Measurements from ENCODE around the gene NBAS.

The NBAS gene

DNA sequence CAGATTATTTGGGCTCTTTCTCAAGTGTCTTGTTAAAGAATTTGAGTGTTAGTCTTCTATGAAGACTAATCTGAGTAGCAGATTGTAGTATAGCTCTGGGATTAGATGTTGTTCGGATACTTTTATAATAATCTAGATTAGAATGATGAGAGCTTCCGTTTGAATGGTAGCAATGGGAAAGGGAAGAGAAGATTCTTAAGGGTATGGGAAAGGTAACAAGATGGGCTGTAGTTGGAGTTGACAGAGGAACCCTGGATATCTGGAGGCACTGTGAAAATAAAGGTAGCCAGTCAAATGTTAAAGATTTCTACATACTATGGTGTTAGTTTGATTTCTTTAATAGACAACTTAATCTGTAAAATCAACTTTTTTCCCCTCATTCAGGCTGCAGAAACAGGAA is 35.2 kb upstream of the NBAS start:
- TF ChIP-seq, protein P1, sequence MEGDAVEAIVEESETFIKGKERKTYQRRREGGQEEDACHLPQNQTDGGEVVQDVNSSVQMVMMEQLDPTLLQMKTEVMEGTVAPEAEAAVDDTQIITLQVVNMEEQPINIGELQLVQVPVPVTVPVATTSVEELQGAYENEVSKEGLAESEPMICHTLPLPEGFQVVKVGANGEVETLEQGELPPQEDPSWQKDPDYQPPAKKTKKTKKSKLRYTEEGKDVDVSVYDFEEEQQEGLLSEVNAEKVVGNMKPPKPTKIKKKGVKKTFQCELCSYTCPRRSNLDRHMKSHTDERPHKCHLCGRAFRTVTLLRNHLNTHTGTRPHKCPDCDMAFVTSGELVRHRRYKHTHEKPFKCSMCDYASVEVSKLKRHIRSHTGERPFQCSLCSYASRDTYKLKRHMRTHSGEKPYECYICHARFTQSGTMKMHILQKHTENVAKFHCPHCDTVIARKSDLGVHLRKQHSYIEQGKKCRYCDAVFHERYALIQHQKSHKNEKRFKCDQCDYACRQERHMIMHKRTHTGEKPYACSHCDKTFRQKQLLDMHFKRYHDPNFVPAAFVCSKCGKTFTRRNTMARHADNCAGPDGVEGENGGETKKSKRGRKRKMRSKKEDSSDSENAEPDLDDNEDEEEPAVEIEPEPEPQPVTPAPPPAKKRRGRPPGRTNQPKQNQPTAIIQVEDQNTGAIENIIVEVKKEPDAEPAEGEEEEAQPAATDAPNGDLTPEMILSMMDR (conservative IDR thresholded peaks at IDR 0.05) = no peak
- no peak overlapping the region for H3K27ac ChIP-seq

DNA sequence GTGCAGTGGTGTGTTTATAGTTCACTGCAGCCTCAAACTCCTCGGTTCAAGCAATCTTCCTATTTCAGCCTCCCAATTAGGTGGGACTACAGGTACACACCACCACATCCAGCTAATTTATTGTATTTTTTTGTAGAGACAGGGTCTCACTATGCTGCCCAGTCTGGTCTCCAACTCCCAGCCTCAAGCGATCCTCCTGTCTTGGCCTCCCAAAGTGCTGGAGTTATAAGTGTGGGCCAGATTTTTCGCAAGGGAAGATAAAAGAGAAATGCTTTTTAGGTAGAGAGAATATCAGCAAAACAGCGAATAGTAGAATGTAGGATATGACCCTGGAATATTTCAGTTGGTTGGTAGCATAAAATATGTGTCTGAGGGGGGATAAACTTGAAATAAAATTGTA is 34.8 kb upstream of the NBAS start:
- no peak overlapping the region for H3K27ac ChIP-seq
- TF ChIP-seq, protein P1 (conservative IDR thresholded peaks at IDR 0.05) = no peak

DNA sequence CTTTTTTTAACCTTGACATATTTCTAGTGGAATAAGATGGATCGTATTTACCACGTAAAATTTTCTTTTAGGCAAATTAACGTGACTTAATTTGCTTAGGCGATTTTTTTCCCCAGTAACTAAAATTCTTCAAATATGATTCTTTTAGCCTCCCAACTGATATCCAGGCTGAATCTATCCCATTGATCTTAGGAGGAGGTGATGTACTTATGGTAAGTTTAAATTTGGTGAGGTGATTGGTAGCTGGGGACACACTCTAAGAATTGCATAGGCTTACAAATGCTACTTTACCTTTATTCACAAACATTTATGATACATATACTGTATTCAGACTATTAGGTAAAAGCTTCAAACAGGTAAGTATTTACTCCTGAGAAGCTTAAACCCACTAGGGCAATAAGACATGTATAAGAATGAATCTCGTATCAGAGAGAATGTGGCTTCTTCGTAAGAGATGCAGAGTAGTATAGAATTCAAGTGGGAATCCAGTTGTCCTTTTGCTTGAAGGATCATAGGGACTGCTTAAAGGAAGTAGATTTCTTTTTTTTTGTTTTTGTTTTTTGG is 34.3 kb upstream of the NBAS start:
- TF ChIP-seq, protein P1 (conservative IDR thresholded peaks at IDR 0.05) = no peak
- H3K27ac ChIP-seq = no peak overlapping the region

DNA sequence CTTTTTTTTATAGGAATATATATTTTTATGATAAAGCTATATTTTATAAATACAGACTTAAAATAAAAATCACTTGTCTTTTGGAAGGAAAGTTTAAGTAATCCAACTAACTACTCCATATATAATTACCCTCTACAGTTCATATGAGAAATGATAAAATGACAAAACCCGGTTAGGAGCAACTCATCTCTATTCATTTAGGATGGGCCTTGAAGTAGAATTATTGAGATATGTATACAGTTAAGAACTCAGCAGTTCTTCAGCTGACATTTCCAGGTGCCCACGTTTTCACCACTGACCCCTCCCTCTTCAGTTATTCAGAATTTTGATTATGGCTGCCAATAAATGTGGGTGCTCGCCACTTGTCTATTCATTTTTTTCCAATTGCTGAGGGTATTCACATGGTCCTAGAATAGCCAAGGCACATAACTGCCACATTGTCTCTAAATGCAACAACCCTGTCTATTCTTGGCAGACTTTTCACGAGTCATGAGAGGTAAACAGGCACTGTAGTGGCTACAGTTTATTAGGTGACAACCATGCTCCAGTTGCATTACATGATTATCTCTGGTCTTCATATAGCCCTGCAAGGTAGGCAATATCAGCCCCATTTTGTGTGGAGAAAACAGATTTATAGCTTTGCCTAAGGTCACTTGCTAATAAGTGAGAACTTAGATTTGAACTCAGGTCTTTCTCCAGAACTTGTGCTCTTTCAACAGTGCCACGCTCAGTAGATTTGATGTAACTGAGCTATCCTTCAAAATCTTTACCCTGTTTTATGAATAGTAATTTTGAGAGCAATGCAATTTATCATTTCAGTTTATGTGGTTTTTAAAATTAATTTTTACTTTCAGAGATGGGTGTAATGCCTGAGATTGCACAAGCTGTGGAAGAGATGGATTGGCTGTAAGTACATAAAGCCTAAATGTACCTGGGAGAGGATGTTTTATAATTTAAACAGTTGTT is 33.4 kb upstream of the NBAS start:
- H3K27ac ChIP-seq = no peak overlapping the region
- TF ChIP-seq, protein P1 (conservative IDR thresholded peaks at IDR 0.05) = no peak

DNA sequence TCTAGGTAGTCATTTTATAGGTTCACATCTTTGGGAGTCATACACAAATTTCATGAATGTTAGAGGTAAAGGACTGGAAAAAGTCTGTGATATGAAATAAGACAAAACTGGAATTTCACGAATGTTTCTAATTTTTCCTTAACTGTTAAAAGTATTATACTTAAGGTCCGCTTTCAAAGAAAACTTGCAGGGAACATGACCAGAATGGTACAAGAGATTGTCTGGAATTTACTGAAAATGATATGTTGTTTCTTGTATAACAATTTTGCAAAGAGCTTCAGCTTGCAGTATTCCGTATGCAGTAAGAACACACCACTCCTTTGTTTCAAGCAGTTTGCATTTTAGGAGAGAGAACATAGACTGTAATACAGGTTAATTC is 32.2 kb upstream of the NBAS start:
- TF ChIP-seq, protein P1 (conservative IDR thresholded peaks at IDR 0.05) = no peak

DNA sequence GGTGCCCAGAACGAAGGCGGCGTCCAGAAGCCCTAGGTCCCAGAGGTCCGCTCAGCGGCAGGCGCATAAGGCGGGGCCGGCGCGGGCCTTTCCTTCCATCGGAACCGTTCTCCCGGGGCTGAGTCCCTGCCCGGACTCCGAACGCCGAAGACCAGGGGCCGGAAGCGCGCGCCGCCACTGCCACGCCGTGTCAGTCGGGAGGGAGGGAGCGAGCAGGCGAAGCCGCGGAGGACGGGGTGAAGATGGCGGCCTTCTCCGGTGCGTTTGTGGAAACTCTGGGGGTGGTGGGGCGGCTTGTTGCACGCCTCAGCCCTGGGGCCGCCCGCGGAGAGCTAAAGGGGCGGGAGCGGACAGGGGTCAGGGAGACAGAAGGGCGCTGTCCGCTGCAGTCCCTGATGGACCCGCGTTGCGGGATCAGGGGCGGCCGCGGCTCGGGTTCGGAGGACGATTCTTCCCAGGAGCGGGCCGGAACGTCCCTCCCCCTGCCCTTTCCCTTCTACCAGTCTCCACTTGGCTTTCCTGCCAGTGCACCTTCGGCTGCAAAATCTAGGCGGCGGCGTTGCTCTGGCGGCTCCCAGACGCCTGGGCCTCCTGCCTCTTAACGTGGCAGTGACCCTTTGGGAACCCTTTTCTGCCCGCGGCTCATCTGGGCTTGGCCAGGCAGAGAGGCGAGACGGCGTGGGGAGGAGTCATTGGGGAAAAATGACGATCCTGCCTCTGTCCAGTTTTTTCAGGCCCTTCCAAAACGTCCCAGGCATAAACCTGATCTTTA is 30.7 kb upstream of the NBAS start, which contains the start of gene DDX1:
Gene DDX1, plus strand, starts transcription at position 177 of the 772 bp plus-strand sequence. Its CDS starts 66 bp downstream, at position 243.
- H3K27ac ChIP-seq = peak within 1 kb of the TSS; percentile 95
- TF ChIP-seq, protein P1 (conservative IDR thresholded peaks at IDR 0.05) = no peak

More for the DNA sequence above, 32.2 kb upstream of the NBAS start:
- H3K27ac ChIP-seq = peak overlapping the region; percentile 95; the same call in 1 of the 2 replicates

DNA sequence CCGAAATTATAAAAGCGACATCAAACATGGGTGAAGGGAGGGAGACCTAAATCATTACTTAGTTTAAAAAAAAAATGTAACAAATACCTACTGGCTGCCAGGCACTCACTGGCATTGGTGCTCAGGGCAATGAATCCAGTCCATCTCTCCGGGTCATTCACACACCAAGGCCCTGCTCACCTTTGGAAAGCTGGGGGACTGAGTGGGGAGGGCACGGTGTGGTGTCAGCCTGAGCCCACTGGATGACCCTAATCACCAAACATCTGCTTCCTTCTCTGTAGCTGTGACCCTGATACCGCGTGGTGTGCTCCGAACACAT is 30.2 kb upstream of the NBAS start:
- TF ChIP-seq, protein P1 (conservative IDR thresholded peaks at IDR 0.05) = no peak
- H3K27ac ChIP-seq = peak overlapping the region; percentile 95

Data from VCaP (cell line).